Measurements from ENCODE around the gene PXDC1. TPM values are rescaled to one million over a fixed set of nuclear protein-coding genes. Genes with fewer than 3 reads are reported as not detected.
A peak's percentile ranks its signal among the peaks of the same experiment; 100 is the strongest.
"Not testable (repeated sequence)": the region's sequence is repeated elsewhere in the genome, so short reads cannot be mapped to it uniquely, and the experiment has no call there.

PXDC1 gene
- total RNA-seq, 2 donors from 2014 or later, result 5.5 to 8.3 TPM

GRCh38 chr6:3761989-3762270, 10.4 kb upstream of the PXDC1 start:
- ATAC-seq (replicated peaks), result no peak
- H3K27ac Mint-ChIP-seq, result no peak overlapping the region
- H3K9me3 Mint-ChIP-seq, result no peaks in the 10 kb centered on the region
- no peaks in the 10 kb centered on the region for H3K36me3 Mint-ChIP-seq (ENCODE audit: low read depth)
- H3K4me1 Mint-ChIP-seq, result no peaks in the 10 kb centered on the region
- no peak overlapping the region for H3K4me3 Mint-ChIP-seq
- H3K27me3 Mint-ChIP-seq, result peaks cover 12% of the 10 kb centered on the region

- Mint-ChIP-seq H3K27ac (no peak overlapping the region), H3K36me3 (ENCODE audit: low read depth) (no peaks in the 10 kb centered on the region), H3K4me1 (no peaks in the 10 kb centered on the region), H3K27me3 (no peaks in the 10 kb centered on the region), H3K4me3 (no peak overlapping the region), H3K9me3 (no peaks in the 10 kb centered on the region)
- ATAC-seq (replicated peaks), result no peak
Measured at GRCh38 chr6:3759646-3760232, 8.2 kb upstream of the PXDC1 start.

GRCh38 chr6:3758842-3759144, 7.3 kb upstream of the PXDC1 start:
- Mint-ChIP-seq H3K36me3 (ENCODE audit: low read depth) (no peaks in the 10 kb centered on the region), H3K4me1 (no peaks in the 10 kb centered on the region), H3K4me3 (no peak overlapping the region), H3K9me3 (no peaks in the 10 kb centered on the region), H3K27me3 (no peaks in the 10 kb centered on the region), H3K27ac (no peak overlapping the region)
- no peak for ATAC-seq (replicated peaks)

- H3K36me3 Mint-ChIP-seq (ENCODE audit: low read depth); ATAC-seq (replicated peaks); H3K9me3 Mint-ChIP-seq; H3K4me1 Mint-ChIP-seq; H3K4me3 Mint-ChIP-seq; H3K27ac Mint-ChIP-seq; H3K27me3 Mint-ChIP-seq: not testable (repeated sequence)
Measured at GRCh38 chr6:3757998-3758841, 6.7 kb upstream of the PXDC1 start.

- Mint-ChIP-seq H3K4me3 (no peak overlapping the region), H3K4me1 (peaks cover 5% of the 10 kb centered on the region), H3K27ac (no peak overlapping the region), H3K36me3 (ENCODE audit: low read depth) (peaks cover 4% of the 10 kb centered on the region), H3K9me3 (no peaks in the 10 kb centered on the region), H3K27me3 (peaks cover 4% of the 10 kb centered on the region)
- ATAC-seq (replicated peaks), result no peak
Measured at GRCh38 chr6:3757241-3757641, 5.7 kb upstream of the PXDC1 start.

- Mint-ChIP-seq H3K27ac (no peak overlapping the region), H3K9me3 (no peaks in the 10 kb centered on the region), H3K4me3 (no peak overlapping the region)
Measured at GRCh38 chr6:3756546-3756945, 5.0 kb upstream of the PXDC1 start.

GRCh38 chr6:3755637-3756545, 4.4 kb upstream of the PXDC1 start:
- H3K4me1 Mint-ChIP-seq, result peaks cover 5% of the 10 kb centered on the region
- ATAC-seq (replicated peaks), result no peak

More at GRCh38 chr6:3756546-3756945, 5.0 kb upstream of the PXDC1 start:
- ATAC-seq (replicated peaks), result no peak
- Mint-ChIP-seq H3K4me1 (peaks cover 5% of the 10 kb centered on the region), H3K36me3 (ENCODE audit: low read depth) (peaks cover 4% of the 10 kb centered on the region), H3K27me3 (peaks cover 4% of the 10 kb centered on the region)

GRCh38 chr6:3754776-3755175, 3.3 kb upstream of the PXDC1 start:
- Mint-ChIP-seq H3K27me3 (peaks cover 4% of the 10 kb centered on the region), H3K27ac (no peak overlapping the region), H3K9me3 (no peaks in the 10 kb centered on the region), H3K36me3 (ENCODE audit: low read depth) (peaks cover 4% of the 10 kb centered on the region), H3K4me3 (no peak overlapping the region), H3K4me1 (peaks cover 5% of the 10 kb centered on the region)
- no peak for ATAC-seq (replicated peaks)

More at GRCh38 chr6:3755637-3756545, 4.4 kb upstream of the PXDC1 start:
- Mint-ChIP-seq H3K9me3 (no peaks in the 10 kb centered on the region), H3K36me3 (ENCODE audit: low read depth) (peaks cover 4% of the 10 kb centered on the region), H3K4me3 (no peak overlapping the region), H3K27me3 (peaks cover 4% of the 10 kb centered on the region), H3K27ac (no peak overlapping the region)

GRCh38 chr6:3754032-3754725, 2.7 kb upstream of the PXDC1 start:
- not testable (repeated sequence) for H3K27me3 Mint-ChIP-seq; H3K4me3 Mint-ChIP-seq; ATAC-seq (replicated peaks); H3K36me3 Mint-ChIP-seq (ENCODE audit: low read depth); H3K4me1 Mint-ChIP-seq; H3K27ac Mint-ChIP-seq; H3K9me3 Mint-ChIP-seq

- ATAC-seq (replicated peaks), result no peak
- Mint-ChIP-seq H3K4me1 (peaks cover 7% of the 10 kb centered on the region), H3K27ac (no peak overlapping the region), H3K4me3 (peak overlapping the region; percentile 75), H3K27me3 (peaks cover 4% of the 10 kb centered on the region), H3K9me3 (no peaks in the 10 kb centered on the region), H3K36me3 (ENCODE audit: low read depth) (peaks cover 4% of the 10 kb centered on the region)
Measured at GRCh38 chr6:3753228-3753835, 1.8 kb upstream of the PXDC1 start.

GRCh38 chr6:3752531-3753227, 1.2 kb upstream of the PXDC1 start:
- Mint-ChIP-seq H3K36me3 (ENCODE audit: low read depth) (peaks cover 4% of the 10 kb centered on the region), H3K4me3 (peak overlapping the region; percentile 75), H3K4me1 (peaks cover 14% of the 10 kb centered on the region), H3K9me3 (no peaks in the 10 kb centered on the region), H3K27me3 (peaks cover 4% of the 10 kb centered on the region), H3K27ac (no peak overlapping the region)
- no peak for ATAC-seq (replicated peaks)

- H3K9me3 Mint-ChIP-seq, result no peaks in the 10 kb centered on the region
- peak; percentile 71 for ATAC-seq (replicated peaks)
- peak overlapping the region; percentile 75 for H3K4me3 Mint-ChIP-seq
- peaks cover 20% of the 10 kb centered on the region for H3K4me1 Mint-ChIP-seq
- peaks cover 4% of the 10 kb centered on the region for H3K36me3 Mint-ChIP-seq (ENCODE audit: low read depth)
- H3K27me3 Mint-ChIP-seq, result peaks cover 4% of the 10 kb centered on the region
- H3K27ac Mint-ChIP-seq, result no peak overlapping the region
Measured at GRCh38 chr6:3751730-3752530, 417 bp upstream of the PXDC1 start.
